HUES64 (cell line): ENCODE results near the gene MTM1.
A peak's percentile ranks its signal among the peaks of the same experiment; 100 is the strongest.

Experiments used
- H3K27ac ChIP-seq: 2 replicates; pipeline ENCODE4 v1.7.0; 2013; ENCODE audit warnings: low read depth, low read length, inconsistent platforms
- H3K27me3 ChIP-seq: 2 replicates; pipeline ENCODE4 v1.6.1; 2013; ENCODE audit warnings: mild to moderate bottlenecking, low read length; ENCODE audit not compliant: insufficient read depth
- H3K36me3 ChIP-seq: 2 replicates; pipeline ENCODE4 v1.6.1; 2013; ENCODE audit warnings: mild to moderate bottlenecking, low read length; ENCODE audit not compliant: insufficient read depth
- H3K4me1 ChIP-seq: 2 replicates; pipeline ENCODE4 v1.6.1; 2013; ENCODE audit warnings: mild to moderate bottlenecking, low read length, moderate library complexity; ENCODE audit not compliant: insufficient read depth
- H3K4me3 ChIP-seq: 2 replicates; pipeline ENCODE4 v1.5.1; 2013; ENCODE audit warnings: mild to moderate bottlenecking, low read length, moderate library complexity
- H3K9ac ChIP-seq: 2 replicates; pipeline ENCODE4 v1.6.1; 2013; ENCODE audit warnings: mild to moderate bottlenecking, low read depth, low read length
- H3K9me3 ChIP-seq: 2 replicates; pipeline ENCODE4 v1.6.1; 2013; ENCODE audit warnings: low read depth, low read length; ENCODE audit not compliant: insufficient read depth
- WGBS: fragments of 150-250, 120-280 bp; methylation state at CpG from one replicate; pipeline ENCODE4 v1.1.7; 2013; ENCODE audit warnings: missing lambda C conversion rate; 5-methylcytosine and 5-hydroxymethylcytosine counted together

MTM1 gene

DNA sequence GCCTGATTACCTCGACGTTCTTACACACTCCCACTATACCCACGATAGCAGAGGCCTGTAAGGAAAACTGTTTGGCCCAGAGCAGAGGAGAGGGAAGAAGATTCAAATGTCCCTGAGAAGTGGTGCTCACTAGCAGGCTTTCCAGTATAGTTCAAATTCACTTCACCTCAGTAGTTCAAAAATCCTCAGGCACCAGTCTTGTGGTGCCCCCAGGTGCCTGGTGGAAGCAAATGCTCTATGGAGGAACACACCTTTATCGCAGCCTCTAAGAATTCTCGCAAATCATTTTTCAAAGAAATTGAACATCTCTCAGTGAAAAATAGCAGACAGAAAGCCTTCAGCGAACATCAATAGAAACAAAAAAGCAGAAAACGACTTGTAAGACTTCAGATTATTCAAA lies 112.6 kb downstream of the MTM1 start:
- WGBS, result 53% methylated on average over 3 of the region's 7 CpGs

DNA sequence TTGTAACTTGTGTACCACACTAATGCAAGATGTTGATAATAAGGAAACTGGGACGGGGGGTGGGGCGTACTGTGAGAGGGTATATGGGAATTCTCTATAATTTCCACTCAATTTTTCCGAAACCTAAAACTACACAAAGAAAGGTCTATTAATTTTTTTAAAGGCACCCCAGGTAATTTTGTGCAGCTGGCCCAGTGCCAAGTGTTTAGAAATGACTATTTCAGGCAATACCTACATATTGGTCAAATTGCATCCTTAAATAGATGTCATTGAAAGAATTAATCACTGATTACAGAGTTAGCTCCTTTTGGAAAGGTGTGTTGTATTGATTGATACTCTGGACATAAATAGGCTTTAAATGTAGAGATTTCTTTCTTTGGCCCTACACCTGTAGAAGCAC lies 114.7 kb downstream of the MTM1 start:
- H3K27ac ChIP-seq, result no peak overlapping the region
- H3K9me3 ChIP-seq, result no peaks in the 10 kb centered on the region
- no CpG with 5 or more reads among the region's 3 CpGs for WGBS
- H3K4me3 ChIP-seq, result no peak overlapping the region
- no peaks in the 10 kb centered on the region for H3K36me3 ChIP-seq
- H3K9ac ChIP-seq, result no peak overlapping the region
- peaks cover 4% of the 10 kb centered on the region; the same call in 1 of the 2 replicates for H3K4me1 ChIP-seq
- H3K27me3 ChIP-seq, result no peaks in the 10 kb centered on the region

More for the DNA sequence above, 112.6 kb downstream of the MTM1 start:
- H3K9me3 ChIP-seq, result no peaks in the 10 kb centered on the region
- no peaks in the 10 kb centered on the region for H3K27me3 ChIP-seq
- no peaks in the 10 kb centered on the region for H3K36me3 ChIP-seq
- H3K9ac ChIP-seq, result no peak overlapping the region
- no peak overlapping the region for H3K27ac ChIP-seq
- no peak overlapping the region for H3K4me3 ChIP-seq
- H3K4me1 ChIP-seq, result no peaks in the 10 kb centered on the region

DNA sequence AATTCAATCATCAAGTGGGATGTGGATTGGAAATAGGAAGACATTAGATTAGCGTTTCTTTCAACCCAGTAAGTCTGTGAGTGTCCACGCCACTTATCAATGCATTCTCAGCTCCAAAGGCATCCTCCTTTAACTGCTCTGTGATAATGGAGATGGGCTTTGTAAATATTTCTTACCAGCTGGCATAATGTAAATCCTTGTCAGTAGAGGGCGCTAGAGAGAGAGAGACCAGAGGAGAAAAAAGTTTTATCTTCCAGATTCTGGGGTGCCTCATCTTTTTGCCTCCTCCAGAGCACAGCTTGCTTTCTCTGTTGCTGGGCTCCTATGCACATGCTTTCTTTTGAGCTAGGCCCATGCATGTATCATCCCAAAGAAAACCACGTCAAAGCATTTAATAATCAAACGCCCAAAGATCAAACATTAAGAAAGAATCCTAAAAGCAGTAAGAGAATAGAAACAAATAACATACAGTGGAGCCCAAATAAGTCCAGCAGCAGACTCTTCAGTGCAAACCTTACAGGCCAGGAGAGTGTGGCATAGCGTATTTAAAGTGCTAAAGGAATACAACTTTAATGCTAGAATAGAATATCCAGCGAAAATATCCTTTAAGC lies 115.2 kb downstream of the MTM1 start:
- Histone ChIP-seq H3K4me1 (peaks cover 8% of the 10 kb centered on the region; the same call in 1 of the 2 replicates), H3K36me3 (no peaks in the 10 kb centered on the region)
- WGBS, result 59% methylated on average over 5 of the region's 7 CpGs

DNA sequence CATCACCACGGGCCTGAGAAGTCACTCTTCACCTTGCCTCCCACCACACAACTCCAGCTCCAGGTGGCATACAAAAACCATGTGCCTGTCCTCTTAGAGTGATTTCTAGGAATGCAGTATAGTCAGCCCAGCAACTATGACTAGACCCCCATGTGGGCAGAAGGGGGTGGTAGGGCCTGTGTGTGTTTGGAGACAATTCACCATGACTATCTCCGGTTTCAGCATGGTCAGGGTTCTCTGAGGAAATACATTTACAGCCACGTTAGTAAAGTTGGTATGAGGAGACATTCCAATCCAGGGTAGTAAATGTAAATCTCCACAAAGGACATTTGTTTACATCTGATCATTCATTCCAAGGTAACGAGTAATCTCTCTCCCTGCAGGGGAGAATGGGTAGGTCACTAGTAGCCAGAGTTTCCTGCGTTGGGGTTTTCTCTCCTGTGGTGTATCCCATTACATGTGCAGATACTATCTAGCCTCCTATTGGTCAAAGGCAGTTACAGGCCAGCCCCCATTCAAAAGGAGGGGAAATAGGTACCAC lies 120.6 kb downstream of the MTM1 start:
- H3K4me3 ChIP-seq, result no peak overlapping the region
- no peaks in the 10 kb centered on the region for H3K27me3 ChIP-seq
- WGBS, result 50% methylated on average over 3 of the region's 5 CpGs
- H3K4me1 ChIP-seq, result peaks cover 16% of the 10 kb centered on the region; the same call in 1 of the 2 replicates
- H3K9me3 ChIP-seq, result no peaks in the 10 kb centered on the region
- H3K27ac ChIP-seq, result peak overlapping the region; percentile 81
- H3K36me3 ChIP-seq, result no peaks in the 10 kb centered on the region
- H3K9ac ChIP-seq, result peak overlapping the region; percentile 47; the same call in 1 of the 2 replicates

More for the DNA sequence above, 115.2 kb downstream of the MTM1 start:
- no peaks in the 10 kb centered on the region for H3K9me3 ChIP-seq
- H3K27me3 ChIP-seq, result no peaks in the 10 kb centered on the region
- H3K27ac ChIP-seq, result no peak overlapping the region
- no peak overlapping the region for H3K9ac ChIP-seq
- no peak overlapping the region for H3K4me3 ChIP-seq

DNA sequence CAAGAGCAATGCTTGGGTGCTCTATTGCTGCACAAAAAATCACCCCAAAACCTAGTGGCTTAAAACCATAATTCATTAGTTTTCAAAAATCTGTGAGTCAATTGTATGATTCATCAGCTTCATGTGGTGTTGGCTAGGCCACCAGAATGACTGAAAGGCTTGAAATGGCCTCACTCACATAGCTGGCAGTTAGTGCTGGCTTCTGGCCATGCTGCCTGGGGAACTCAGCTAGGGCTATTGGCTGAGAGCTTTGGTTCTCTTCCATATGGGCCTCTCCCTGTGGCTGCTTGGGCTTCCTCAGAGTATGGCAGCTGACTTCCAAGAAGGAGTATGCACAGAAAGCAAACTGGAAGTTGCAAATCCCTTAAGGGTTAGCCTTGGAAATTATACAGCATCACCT lies 121.7 kb downstream of the MTM1 start:
- H3K4me3 ChIP-seq, result no peak overlapping the region
- no peak overlapping the region for H3K27ac ChIP-seq

DNA sequence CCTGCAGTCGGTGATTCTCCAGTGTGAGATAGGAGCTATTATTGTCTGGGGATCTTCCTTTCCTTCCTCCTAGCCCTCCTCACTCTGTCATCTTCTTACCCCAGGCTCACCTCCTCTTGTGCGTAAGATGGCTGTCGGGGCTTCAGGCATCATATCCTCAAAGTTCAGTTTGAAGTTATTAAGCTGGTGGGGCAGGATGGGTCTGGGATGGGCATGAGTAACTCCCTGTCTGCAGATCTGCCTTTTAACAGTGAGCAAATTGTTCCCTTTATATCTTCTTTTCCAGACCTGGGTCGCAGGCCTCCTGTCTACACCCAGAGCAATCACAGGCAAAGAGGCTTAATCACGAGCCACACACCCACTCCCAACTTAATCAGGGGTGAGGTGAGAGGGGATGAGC lies 123.9 kb downstream of the MTM1 start:
- Histone ChIP-seq H3K27me3 (no peaks in the 10 kb centered on the region), H3K36me3 (no peaks in the 10 kb centered on the region), H3K9ac (peak overlapping the region; percentile 10; the same call in 1 of the 2 replicates), H3K27ac (no peak overlapping the region), H3K4me1 (peaks cover 23% of the 10 kb centered on the region; the same call in 1 of the 2 replicates), H3K4me3 (peak overlapping the region; percentile 86), H3K9me3 (no peaks in the 10 kb centered on the region)
- 100% methylated on average over 1 of the region's 5 CpGs for WGBS

More for the DNA sequence above, 121.7 kb downstream of the MTM1 start:
- Histone ChIP-seq H3K4me1 (peaks cover 22% of the 10 kb centered on the region; the same call in 1 of the 2 replicates), H3K9ac (no peak overlapping the region), H3K27me3 (no peaks in the 10 kb centered on the region), H3K36me3 (no peaks in the 10 kb centered on the region), H3K9me3 (no peaks in the 10 kb centered on the region)

DNA sequence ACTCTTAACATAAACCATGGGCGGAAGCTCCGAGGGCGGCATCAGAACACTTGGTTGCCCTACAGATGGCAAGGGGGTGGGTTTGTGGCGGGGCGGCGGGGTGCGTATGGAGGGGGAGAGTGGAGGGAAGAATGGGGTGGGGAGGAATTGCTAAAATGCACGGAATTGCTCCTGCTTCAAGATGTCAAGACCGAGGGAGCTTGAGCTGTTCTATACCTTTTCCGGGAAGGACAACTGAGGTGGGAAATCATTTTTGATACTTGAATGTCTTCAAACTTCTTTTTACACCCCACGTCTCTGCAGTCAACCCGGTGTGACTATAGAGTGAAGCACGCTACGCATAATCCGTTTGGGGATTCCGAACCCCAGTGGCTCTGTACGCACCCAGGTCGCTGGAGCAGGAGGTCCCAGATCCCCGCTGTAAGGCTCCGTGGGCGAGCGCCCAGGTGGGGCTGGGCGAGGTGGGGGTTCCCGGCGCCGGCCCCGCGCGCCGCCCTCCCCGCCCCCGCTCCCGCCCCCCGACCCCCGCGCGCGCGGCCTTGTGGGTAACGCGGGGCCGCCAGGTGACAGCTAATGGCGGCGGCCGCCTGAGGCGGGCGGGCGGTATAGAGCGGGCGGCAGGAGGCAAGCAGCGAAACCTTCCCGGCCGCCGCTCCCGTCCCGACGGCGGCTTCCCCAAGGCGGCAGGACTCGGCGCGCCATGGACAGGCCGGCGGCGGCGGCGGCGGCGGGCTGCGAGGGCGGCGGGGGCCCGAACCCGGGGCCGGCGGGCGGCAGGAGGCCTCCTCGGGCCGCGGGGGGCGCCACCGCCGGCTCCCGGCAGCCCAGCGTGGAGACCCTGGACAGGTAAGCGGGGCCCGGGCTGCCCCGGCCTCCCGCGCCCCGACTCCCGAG lies 124.7 kb downstream of the MTM1 start, which contains the start of gene MTMR1:
MTMR1 (plus strand) TSS at position 566 of the 894 bp plus-strand sequence; CDS start at position 701, 135 bp downstream.
- peak within 1 kb of the TSS; percentile 86 for H3K4me3 ChIP-seq
- 2% methylated on average over 88 of the region's 92 CpGs for WGBS
- peaks cover 19% of the 10 kb centered on the region; the same call in 1 of the 2 replicates for H3K4me1 ChIP-seq
- no peak within 1 kb of the TSS for H3K27ac ChIP-seq
- H3K9ac ChIP-seq, result peak within 1 kb of the TSS; percentile 69
- H3K36me3 ChIP-seq, result no peaks in the 10 kb centered on the region
- H3K9me3 ChIP-seq, result no peaks in the 10 kb centered on the region
- no peaks in the 10 kb centered on the region for H3K27me3 ChIP-seq

DNA sequence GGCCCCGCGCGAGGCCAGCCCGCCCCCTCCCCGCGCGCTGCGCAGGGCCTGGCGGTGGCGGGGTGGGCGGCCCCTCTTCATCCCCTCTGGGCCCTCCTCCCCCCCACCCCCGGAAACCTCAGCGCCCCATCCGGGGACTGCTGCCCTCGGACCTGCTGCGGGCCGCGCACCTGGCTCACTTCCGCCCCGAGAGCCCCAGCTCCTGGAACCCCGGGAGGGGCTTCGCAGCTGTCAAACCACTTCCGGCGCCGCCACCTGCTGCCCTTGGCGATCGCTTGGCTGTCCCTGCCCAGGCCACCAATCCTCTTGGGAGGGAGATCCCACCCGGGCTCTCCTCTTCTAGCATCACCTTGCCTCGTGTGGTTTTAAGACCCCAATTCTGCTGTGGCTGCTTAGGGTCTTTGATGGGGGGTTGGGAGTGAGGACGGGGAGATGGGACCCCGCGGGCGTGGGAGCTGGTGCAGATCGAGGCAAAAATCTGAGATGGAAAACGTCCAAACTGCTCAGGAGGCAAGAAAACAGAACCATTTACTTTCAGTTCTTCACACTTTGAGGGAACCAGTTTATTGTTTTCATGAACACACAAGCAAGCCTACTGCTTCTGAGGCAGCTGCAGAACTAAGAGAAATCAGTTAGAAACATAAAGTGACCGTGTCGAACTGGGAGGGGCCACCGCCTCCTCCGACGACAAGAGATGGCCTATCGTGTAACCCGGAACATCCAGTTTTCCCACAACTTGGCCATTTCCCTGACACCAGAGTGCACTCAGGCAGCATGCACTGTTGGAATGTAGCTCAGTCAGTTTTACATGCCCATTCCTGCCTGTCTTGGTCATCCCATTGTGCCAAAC lies 125.5 kb downstream of the MTM1 start:
- H3K36me3 ChIP-seq, result no peaks in the 10 kb centered on the region
- peaks cover 12% of the 10 kb centered on the region; the same call in 1 of the 2 replicates for H3K4me1 ChIP-seq
- WGBS, result 22% methylated on average over 34 of the region's 42 CpGs
- no peak overlapping the region for H3K27ac ChIP-seq
- H3K4me3 ChIP-seq, result peak overlapping the region; percentile 53
- H3K9ac ChIP-seq, result no peak overlapping the region; the same call in 1 of the 2 replicates
- no peaks in the 10 kb centered on the region for H3K27me3 ChIP-seq
- H3K9me3 ChIP-seq, result no peaks in the 10 kb centered on the region

DNA sequence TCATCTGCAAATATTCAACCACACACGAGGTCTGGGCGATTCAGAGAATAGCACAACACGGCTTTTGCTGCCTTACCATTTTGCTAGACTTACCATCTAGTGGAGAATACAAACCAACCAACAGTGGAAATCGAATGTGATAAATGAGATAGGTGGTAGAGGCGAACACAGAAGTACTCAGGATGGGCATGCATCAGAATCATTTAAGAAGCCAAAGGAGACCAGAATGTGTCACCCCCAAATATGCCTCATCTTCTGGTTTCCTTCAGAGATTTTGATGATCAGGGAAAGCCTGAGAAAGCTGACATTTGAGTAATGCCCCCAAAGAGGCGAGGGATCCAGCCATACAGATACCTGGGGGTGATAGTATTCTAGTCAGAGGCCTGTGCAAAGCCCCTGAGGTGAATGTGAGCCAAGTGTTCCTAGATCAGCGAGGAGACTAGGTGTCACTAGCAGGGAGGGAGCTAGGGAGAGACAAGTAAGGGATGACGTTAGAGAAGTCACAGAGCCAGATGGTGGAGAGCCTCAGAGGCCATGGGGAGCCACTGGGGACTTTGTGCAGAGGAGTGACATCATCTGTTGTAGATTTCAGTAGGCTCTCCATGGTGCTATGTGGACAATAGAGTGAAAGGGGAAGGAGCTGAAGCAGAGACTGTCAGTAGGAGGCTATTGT lies 126.5 kb downstream of the MTM1 start:
- Histone ChIP-seq H3K4me1 (peaks cover 10% of the 10 kb centered on the region; the same call in 1 of the 2 replicates), H3K9me3 (no peaks in the 10 kb centered on the region), H3K36me3 (no peaks in the 10 kb centered on the region), H3K27me3 (no peaks in the 10 kb centered on the region), H3K9ac (no peak overlapping the region), H3K27ac (no peak overlapping the region), H3K4me3 (no peak overlapping the region)
- 91% methylated on average over 8 of the region's 8 CpGs for WGBS

DNA sequence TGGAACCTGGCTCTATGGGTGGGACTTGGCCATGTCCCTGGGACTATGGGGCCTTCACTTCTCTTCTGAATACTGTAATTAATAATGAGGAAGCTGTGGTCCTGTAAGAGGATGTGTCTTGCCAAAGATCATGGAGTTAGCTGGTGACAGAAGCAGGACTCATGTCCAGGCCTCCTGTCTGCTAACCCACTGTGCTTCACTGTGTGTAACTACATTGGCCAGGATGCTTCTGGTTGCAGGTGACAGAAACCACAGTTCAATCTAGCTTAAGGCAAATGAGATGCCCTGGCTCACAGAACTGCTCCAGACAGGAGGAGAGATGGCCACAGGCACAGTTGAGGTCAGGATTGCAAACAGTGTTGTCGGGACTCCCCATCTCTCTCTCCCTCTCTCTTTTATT lies 127.9 kb downstream of the MTM1 start:
- Histone ChIP-seq H3K9ac (no peak overlapping the region), H3K27ac (no peak overlapping the region)

More for the DNA sequence above, 127.9 kb downstream of the MTM1 start:
- H3K4me1 ChIP-seq, result peaks cover 10% of the 10 kb centered on the region; the same call in 1 of the 2 replicates
- no peak overlapping the region for H3K4me3 ChIP-seq
- 100% methylated on average over 1 of the region's 1 CpG for WGBS
- H3K36me3 ChIP-seq, result peaks cover 4% of the 10 kb centered on the region; the same call in 1 of the 2 replicates
- no peaks in the 10 kb centered on the region for H3K27me3 ChIP-seq
- no peaks in the 10 kb centered on the region for H3K9me3 ChIP-seq
